H1 (cell line): ENCODE data around the gene AIFM3. TPM values are rescaled to one million over a fixed set of nuclear protein-coding genes. Genes with fewer than 3 reads are reported as not detected.
"Not testable (repeated sequence)": the region's sequence is repeated elsewhere in the genome, so short reads cannot be mapped to it uniquely, and the experiment has no call there.

Experiments
- CTCF ChIA-PET: fragments of 300-600 bp; sonication (Branson Sonifier 250); formaldehyde crosslinking; loops from one replicate; lab custom pipeline; 2021; ENCODE audit not compliant: partially characterized antibody; lab: Charles Lee
- POLR2A ChIA-PET: fragments of 300-600 bp; sonication (Branson Sonifier 250); formaldehyde crosslinking; loops from one replicate; lab custom pipeline; 2021; ENCODE audit warnings: inconsistent platforms; ENCODE audit not compliant: partially characterized antibody; lab: Charles Lee
- DNase-seq, 2 experiments: peaks; one replicate each; pipeline versions ENCODE4 v3.0.0 to v3.0.0-alpha.2; 2010 to 2022; ENCODE audit warnings: low spot score in 2 of 2, low read depth in 1 of 2, mixed read lengths in 1 of 2
- FAIRE-seq: peaks from 2 replicates; lab custom pipeline; 2011; peaks lifted over from hg19 to GRCh38; lab: Jason Lieb, UNC
- H2AFZ ChIP-seq: 2 replicates; pipeline ENCODE4 v1.8.1; 2012; ENCODE audit warnings: low read length, inconsistent platforms
- H2AK5ac ChIP-seq: 2 replicates; pipeline ENCODE4 v1.6.1; 2013; ENCODE audit warnings: low read depth, low read length
- H2BK120ac ChIP-seq: replicated peaks from 2 replicates; pipeline ENCODE3; 2013; ENCODE audit warnings: low read depth, low read length, inconsistent platforms
- H2BK12ac ChIP-seq: 2 replicates; pipeline ENCODE4 v1.6.1; 2013; ENCODE audit warnings: low read depth, low read length
- H2BK15ac ChIP-seq: 2 replicates; pipeline ENCODE4 v1.6.1; 2013; ENCODE audit warnings: low read length
- H2BK20ac ChIP-seq: 2 replicates; pipeline ENCODE4 v1.6.1; 2013; ENCODE audit warnings: low read length
- H2BK5ac ChIP-seq: 2 replicates; pipeline ENCODE4 v1.6.1; 2013; ENCODE audit warnings: low read depth, low read length
- H3K14ac ChIP-seq: 2 replicates; pipeline ENCODE4 v1.6.1; 2013; ENCODE audit warnings: inconsistent platforms; ENCODE audit not compliant: insufficient read length
- H3K18ac ChIP-seq: 2 replicates; pipeline ENCODE4 v1.6.1; 2013; ENCODE audit warnings: low read length; ENCODE audit errors: extremely low read depth
- H3K23ac ChIP-seq: 2 replicates; pipeline ENCODE4 v1.6.1; 2013; ENCODE audit warnings: inconsistent platforms; ENCODE audit not compliant: insufficient read length
- H3K23me2 ChIP-seq: 2 replicates; pipeline ENCODE4 v1.6.1; 2013; ENCODE audit warnings: low read depth, low read length
- H3K27ac ChIP-seq: 2 replicates; pipeline ENCODE4 v1.6.1; 2011; ENCODE audit warnings: low read depth, low read length, inconsistent platforms
- H3K27me3 ChIP-seq, 4 experiments: replicated peaks in 1 of 4; 1 replicate in 1 of 4; 2 replicates in 3 of 4; pipeline versions ENCODE4 v1.6.1 to v1.8.1; 2011 to 2013; ENCODE audit warnings: low read length in 3 of 4, mild to moderate bottlenecking in 3 of 4, inconsistent platforms in 2 of 4, mixed read lengths in 2 of 4, moderate library complexity in 1 of 4; ENCODE audit not compliant: control insufficient read depth in 3 of 4, insufficient read depth in 3 of 4; ENCODE audit errors: extremely low read depth in 1 of 4
- H3K36me3 ChIP-seq, 4 experiments: 2 replicates each; pipeline versions ENCODE4 v1.6.1 to v1.8.1; 2011 to 2013; ENCODE audit warnings: mild to moderate bottlenecking in 4 of 4, low read length in 3 of 4, moderate library complexity in 2 of 4, control low read depth in 1 of 4, inconsistent platforms in 1 of 4; ENCODE audit not compliant: insufficient read depth in 4 of 4, control insufficient read depth in 2 of 4
- H3K4ac ChIP-seq: replicated peaks from 2 replicates; pipeline ENCODE3; 2013; ENCODE audit warnings: low read length, low read depth, mixed read lengths, inconsistent platforms; ENCODE audit not compliant: insufficient read length
- H3K4me1 ChIP-seq, 4 experiments: replicated peaks in 1 of 4; 1 replicate in 1 of 4; 2 replicates in 3 of 4; pipeline versions ENCODE4 v1.6.1 to v1.8.1; 2011 to 2013; ENCODE audit warnings: low read length in 3 of 4, inconsistent platforms in 2 of 4, mixed read lengths in 1 of 4; ENCODE audit not compliant: insufficient read depth in 4 of 4, control insufficient read depth in 3 of 4
- H3K4me2 ChIP-seq, 2 experiments: 2 replicates each; pipeline versions ENCODE4 v1.6.1 to v1.8.1; 2011 to 2013; ENCODE audit warnings: low read depth in 2 of 2, low read length in 2 of 2, control low read depth in 1 of 2, inconsistent platforms in 1 of 2, mild to moderate bottlenecking in 1 of 2; ENCODE audit not compliant: insufficient read depth in 1 of 2
- H3K4me3 ChIP-seq, 4 experiments: fragments of 200-600, 300-600 bp in 1 of 4; sonication (generic), shearing (Covaris generic), sonication (Bioruptor Twin) in 1 of 4; 2 replicates each; pipeline versions ENCODE4 v1.5.1 to v1.8.1; 2011 to 2016; ENCODE audit warnings: low read length in 4 of 4, low read depth in 3 of 4, control low read depth in 2 of 4, inconsistent platforms in 2 of 4, mild to moderate bottlenecking in 2 of 4, mixed read lengths in 1 of 4, moderate library complexity in 1 of 4; ENCODE audit not compliant: insufficient read depth in 2 of 4; ENCODE audit errors: extremely low read depth in 1 of 4
- H3K56ac ChIP-seq: replicated peaks from 2 replicates; pipeline ENCODE3; 2013; ENCODE audit warnings: low read depth, mild to moderate bottlenecking, mixed read lengths, low read length, inconsistent platforms; ENCODE audit not compliant: insufficient read length
- H3K79me1 ChIP-seq: 2 replicates; pipeline ENCODE4 v1.6.1; 2013; ENCODE audit warnings: low read depth, low read length, control low read depth
- H3K79me2 ChIP-seq, 2 experiments: 2 replicates each; pipeline versions ENCODE4 v1.6.1 to v1.8.1; 2012 to 2013; ENCODE audit warnings: low read length in 2 of 2, mild to moderate bottlenecking in 2 of 2, inconsistent platforms in 1 of 2; ENCODE audit not compliant: insufficient read depth in 2 of 2, control insufficient read depth in 1 of 2
- H3K9ac ChIP-seq, 4 experiments: replicated peaks in 1 of 4; 1 replicate in 1 of 4; 2 replicates in 3 of 4; pipeline versions ENCODE4 v1.6.1 to v1.8.1; 2011 to 2013; ENCODE audit warnings: low read depth in 3 of 4, low read length in 3 of 4, control low read depth in 2 of 4, mild to moderate bottlenecking in 2 of 4, moderate library complexity in 2 of 4, inconsistent platforms in 1 of 4; ENCODE audit errors: extremely low read depth in 1 of 4
- H3K9me3 ChIP-seq, 2 experiments: 2 replicates each; pipeline versions ENCODE4 v1.6.1 to v1.8.1; 2012 to 2013; ENCODE audit warnings: mild to moderate bottlenecking in 2 of 2, moderate library complexity in 2 of 2, control low read depth in 1 of 2, inconsistent platforms in 1 of 2, low read depth in 1 of 2, low read length in 1 of 2, mixed read lengths in 1 of 2; ENCODE audit not compliant: insufficient read depth in 2 of 2
- H4K20me1 ChIP-seq, 2 experiments: replicated peaks in 1 of 2; 2 replicates each; pipeline versions ENCODE3 to v1.8.1; 2011 to 2013; ENCODE audit warnings: inconsistent platforms in 2 of 2, low read length in 2 of 2, mild to moderate bottlenecking in 1 of 2; ENCODE audit not compliant: insufficient read depth in 2 of 2, control insufficient read depth in 1 of 2
- H4K5ac ChIP-seq: 2 replicates; pipeline ENCODE4 v1.6.1; 2013; ENCODE audit warnings: low read length, low read depth, mixed read lengths, inconsistent platforms; ENCODE audit not compliant: insufficient read length
- H4K8ac ChIP-seq: 2 replicates; pipeline ENCODE4 v1.8.0; 2013; ENCODE audit warnings: mild to moderate bottlenecking, moderate library complexity, low read length, inconsistent platforms; ENCODE audit not compliant: insufficient read depth; ENCODE audit errors: extremely low read depth
- H4K91ac ChIP-seq: replicated peaks from 2 replicates; pipeline ENCODE3; 2013; ENCODE audit warnings: low read length, mixed read lengths, inconsistent platforms; ENCODE audit not compliant: insufficient read length
- WGBS, 2 experiments: shearing (Covaris generic) in 1 of 2; methylation state at CpG; one replicate each; pipeline versions ENCODE4 v1.1.6 to v1.1.7; 2013 to 2015; ENCODE audit warnings: low lambda C conversion rate in 2 of 2, mixed read lengths in 2 of 2, inconsistent platforms in 1 of 2, low coverage in 1 of 2, missing lambda C conversion rate in 1 of 2; ENCODE audit not compliant: insufficient replicate concordance in 2 of 2, insufficient coverage in 1 of 2, insufficient read length in 1 of 2; ENCODE audit errors: extremely low coverage in 1 of 2, missing lambda C conversion rate in 1 of 2; 5-methylcytosine and 5-hydroxymethylcytosine counted together
- polyA plus RNA-seq, 7 experiments: library from polyadenylated mRNA; depleted of rRNA in 3 of 7; stranded (reverse) in 5 of 7; unstranded in 2 of 7; fragments of >200 nt in 5 of 7; fragments of 200-250 nt in 2 of 7; gene quantifications; 1 replicate in 5 of 7; 2 replicates in 1 of 7; 4 replicates in 1 of 7; pipeline versions ENCODE4 v1.2.1 to v1.2.3, GENCODE V29; 2011 to 2013; ENCODE audit warnings: missing spikeins in 2 of 7, mixed read lengths in 2 of 7
- total RNA-seq: library from RNA; stranded (reverse); fragmentation: NEBNext Ultra II Directional; extraction: Animal tissue kit (Norgen Biotek cat#: 25700); gene quantifications from 2 replicates; pipeline ENCODE4 v1.2.1, GENCODE V29; 2021

AIFM3 gene
- total and polyA plus RNA-seq, 2 of the 8 experiments (the other 6 are each of a cell fraction or from before 2014, with no cell fraction given) = 0.86 to 1.4 TPM

DNA sequence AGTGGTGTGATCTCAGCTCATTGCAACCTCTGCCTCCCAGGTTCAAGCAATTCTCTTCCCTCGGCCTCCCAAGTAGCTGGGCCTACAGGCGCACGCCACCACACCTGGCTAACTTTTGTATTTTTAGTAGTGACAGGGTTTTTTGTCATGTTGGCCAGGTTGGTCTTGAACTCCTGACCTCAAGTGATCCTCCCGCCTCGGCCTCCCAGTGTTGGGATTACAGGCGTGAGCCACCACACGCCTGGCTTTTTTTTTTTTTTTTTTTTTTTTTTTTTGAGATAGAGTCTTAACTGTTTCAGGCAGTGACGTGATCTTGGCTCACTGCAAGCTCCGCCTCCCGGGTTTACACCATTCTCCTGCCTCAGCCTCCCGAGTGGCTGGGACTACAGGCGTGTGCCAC lies 36.6 kb upstream of the AIFM3 start:
- H3K27me3 ChIP-seq, H4K8ac ChIP-seq, H2BK15ac ChIP-seq, H2BK20ac ChIP-seq, H3K4ac ChIP-seq, DNase-seq, H4K5ac ChIP-seq, H3K56ac ChIP-seq, H3K27ac ChIP-seq, H3K4me2 ChIP-seq, H3K9me3 ChIP-seq, POLR2A ChIA-PET, H3K9ac ChIP-seq, H4K91ac ChIP-seq, H2BK12ac ChIP-seq, FAIRE-seq, H3K23me2 ChIP-seq, H2BK120ac ChIP-seq, H2BK5ac ChIP-seq, H3K18ac ChIP-seq, H3K23ac ChIP-seq, H3K4me3 ChIP-seq, H2AK5ac ChIP-seq, H3K4me1 ChIP-seq, H2AFZ ChIP-seq, H3K14ac ChIP-seq: not testable (repeated sequence)
- WGBS, 2 experiments = 95% methylated on average over 11 of the region's 12 CpGs; no CpG with 5 or more reads in 1 of the 2 experiments
- Histone ChIP-seq H4K20me1 (peaks cover 28% of the 10 kb centered on the region in 2 experiments), H3K36me3 (peaks cover 0 to 19% (median 10%) of the 10 kb centered on the region in 4 experiments; a peak in 5 of 8 replicates), H3K79me1 (peaks cover 10% of the 10 kb centered on the region), H3K79me2 (peaks cover 61 to 98% of the 10 kb centered on the region in 2 experiments)
- CTCF ChIA-PET = interaction anchor here (0.6 to 1.3 kb wide), 2 partner anchors 27 to 45 kb away, joined by 4 to 5 read pairs; no protein-coding TSS in a partner anchor
